ENCODE data around the gene RNPEP.
A peak's percentile ranks its signal among the peaks of the same experiment; 100 is the strongest.

Gene RNPEP

DNA sequence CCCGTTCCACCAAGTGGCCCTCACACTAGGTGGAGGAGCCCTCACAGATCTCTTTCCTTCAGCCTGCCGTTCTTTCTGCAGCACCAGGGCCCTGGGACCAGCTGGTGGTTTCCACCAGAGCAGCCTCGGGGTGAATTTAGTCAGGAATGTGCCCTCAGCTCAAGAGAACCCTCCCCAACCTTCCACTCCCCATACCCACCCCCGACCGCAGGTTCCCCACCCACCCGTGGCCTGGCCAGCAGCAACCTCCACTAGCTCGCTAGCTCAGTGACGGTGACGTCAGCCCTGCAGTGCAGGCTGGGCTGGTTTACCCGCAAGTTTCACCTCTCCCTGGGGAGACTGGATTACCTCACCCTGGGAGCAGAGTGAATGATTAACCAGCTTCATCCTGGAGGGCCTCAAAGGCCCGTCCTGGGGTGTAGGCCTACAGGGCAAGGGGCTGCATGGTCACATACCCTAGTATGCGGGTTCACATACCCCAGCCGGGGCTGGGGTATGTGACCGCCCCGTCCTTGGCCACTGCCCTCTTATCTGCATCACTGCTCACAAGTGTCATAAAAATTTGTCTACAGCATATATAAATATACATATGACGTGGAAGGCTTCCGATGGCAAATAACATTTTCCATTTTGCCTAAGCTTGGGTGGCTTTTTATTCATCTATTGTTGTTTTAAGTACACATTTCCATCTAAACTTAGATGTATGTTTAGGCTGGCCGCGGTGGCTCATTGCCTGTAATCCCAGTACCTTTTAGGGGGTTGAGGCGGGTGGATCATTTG, 52.4 kb downstream of the RNPEP start:
- H3K4me3 ChIP-seq (ENCODE audit: low read depth, low read length), result no peak overlapping the region
- DNase-seq (ENCODE audit: low read depth), result peak; percentile 87
- TF ChIP-seq, protein P1, sequence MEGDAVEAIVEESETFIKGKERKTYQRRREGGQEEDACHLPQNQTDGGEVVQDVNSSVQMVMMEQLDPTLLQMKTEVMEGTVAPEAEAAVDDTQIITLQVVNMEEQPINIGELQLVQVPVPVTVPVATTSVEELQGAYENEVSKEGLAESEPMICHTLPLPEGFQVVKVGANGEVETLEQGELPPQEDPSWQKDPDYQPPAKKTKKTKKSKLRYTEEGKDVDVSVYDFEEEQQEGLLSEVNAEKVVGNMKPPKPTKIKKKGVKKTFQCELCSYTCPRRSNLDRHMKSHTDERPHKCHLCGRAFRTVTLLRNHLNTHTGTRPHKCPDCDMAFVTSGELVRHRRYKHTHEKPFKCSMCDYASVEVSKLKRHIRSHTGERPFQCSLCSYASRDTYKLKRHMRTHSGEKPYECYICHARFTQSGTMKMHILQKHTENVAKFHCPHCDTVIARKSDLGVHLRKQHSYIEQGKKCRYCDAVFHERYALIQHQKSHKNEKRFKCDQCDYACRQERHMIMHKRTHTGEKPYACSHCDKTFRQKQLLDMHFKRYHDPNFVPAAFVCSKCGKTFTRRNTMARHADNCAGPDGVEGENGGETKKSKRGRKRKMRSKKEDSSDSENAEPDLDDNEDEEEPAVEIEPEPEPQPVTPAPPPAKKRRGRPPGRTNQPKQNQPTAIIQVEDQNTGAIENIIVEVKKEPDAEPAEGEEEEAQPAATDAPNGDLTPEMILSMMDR (IDR thresholded peaks at IDR 0.05; ENCODE audit: control insufficient read depth, extremely low read depth, insufficient read depth), result no peak

DNA sequence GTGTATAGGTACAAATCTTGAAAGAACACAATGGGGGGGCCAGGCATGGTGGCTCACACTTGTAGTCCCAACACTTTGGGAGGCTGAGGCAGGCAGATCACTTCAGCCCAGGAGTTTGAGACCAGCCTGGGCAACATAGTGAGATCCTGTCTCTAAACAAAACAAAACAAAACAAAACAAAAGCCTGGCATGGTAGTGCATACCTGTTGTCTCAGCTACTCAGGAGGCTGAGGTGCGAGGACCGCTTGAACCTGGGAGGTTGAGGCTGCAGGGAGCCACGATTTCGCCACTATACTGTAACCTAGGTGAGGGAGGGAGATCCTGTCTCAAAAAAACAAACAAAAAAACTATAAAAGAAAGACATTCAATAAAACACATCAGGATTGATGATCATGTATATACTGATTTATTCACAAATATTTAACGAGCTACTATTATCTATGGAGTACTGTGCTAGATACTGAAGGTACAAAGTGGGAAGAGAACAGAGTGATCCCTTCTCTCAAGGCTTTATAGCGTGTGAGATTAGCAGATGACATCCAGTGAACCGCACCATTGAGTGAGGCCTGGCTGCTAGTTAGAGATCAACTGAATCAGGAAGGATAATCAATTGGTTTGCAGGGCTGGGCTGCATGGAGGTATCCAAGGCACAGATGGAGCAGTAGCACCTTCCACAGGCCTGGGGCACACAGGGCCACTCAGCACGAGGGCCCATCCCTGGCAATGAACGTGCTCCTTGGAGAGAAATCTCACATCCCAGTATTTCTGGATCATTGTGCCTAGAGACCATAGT, 54.3 kb downstream of the RNPEP start:
- DNase-seq (ENCODE audit: low read depth), result no peak
- H3K4me3 ChIP-seq (ENCODE audit: low read depth, low read length), result no peak overlapping the region
- TF ChIP-seq, protein P1 (IDR thresholded peaks at IDR 0.05; ENCODE audit: control insufficient read depth, extremely low read depth, insufficient read depth), result no peak

DNA sequence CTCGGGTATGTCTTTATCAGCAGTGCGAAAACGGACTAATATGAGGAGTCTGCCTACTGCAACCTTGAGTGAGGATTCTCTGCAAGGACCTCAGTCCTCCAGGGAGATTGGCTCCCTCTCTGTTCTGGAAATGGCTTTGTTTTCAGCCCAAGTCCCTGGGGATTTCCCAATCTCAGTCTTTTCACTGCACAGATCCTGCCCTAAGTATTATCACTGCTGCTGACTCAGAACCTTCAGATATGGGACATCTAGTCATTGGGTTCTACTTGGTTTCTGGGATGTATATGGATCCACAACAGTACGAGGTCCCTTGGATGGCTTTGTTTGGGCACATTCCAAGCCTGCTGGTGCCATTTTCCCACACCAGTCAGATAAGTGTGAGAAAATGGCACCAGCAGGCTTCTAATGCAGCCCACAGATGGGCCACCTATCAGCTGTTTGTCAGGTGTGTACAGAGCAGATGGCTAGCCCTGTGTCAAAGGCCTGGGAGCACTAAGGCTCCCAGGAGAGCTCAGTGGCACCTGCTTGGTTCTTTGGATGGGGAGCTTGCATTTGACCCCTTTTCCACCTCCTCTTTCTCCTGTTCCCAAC, 55.4 kb downstream of the RNPEP start:
- H3K4me3 ChIP-seq (ENCODE audit: low read depth, low read length), result no peak overlapping the region
- TF ChIP-seq, protein P1 (IDR thresholded peaks at IDR 0.05; ENCODE audit: control insufficient read depth, extremely low read depth, insufficient read depth), result no peak
- DNase-seq (ENCODE audit: low read depth), result no peak

DNA sequence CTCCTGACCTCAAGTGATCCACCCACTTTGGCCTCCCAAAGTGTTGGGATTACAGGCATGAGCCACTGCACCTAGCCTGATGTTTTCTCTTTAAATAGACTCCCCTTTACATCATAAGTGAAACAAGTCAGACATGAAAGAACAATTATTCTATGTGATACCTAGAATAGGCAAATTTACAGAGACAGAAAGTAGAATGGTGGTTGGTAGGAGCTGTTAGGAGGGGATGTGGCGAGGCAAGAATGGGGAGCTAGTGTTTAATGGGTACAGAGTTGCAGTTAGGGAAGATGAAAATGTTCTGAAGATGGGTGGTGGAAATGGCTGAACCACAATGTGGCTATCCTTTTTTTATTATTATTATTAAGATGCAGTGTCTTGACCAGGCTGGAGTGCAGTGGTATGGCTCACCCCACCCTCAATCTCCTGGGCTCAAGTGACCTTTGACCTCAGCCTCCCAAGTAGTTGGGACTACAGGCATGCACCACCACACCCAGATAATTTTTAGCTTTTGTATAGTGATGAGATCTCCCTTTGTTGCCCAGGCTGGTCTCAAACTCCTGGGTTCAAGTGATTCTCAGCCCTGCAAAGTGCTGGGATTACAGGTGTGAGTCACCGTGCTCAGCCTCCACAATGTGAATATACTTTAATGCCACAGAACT, 56.4 kb downstream of the RNPEP start:
- no peak for DNase-seq (ENCODE audit: low read depth)
- H3K4me3 ChIP-seq (ENCODE audit: low read depth, low read length), result no peak overlapping the region
- TF ChIP-seq, protein P1 (IDR thresholded peaks at IDR 0.05; ENCODE audit: control insufficient read depth, extremely low read depth, insufficient read depth), result no peak

DNA sequence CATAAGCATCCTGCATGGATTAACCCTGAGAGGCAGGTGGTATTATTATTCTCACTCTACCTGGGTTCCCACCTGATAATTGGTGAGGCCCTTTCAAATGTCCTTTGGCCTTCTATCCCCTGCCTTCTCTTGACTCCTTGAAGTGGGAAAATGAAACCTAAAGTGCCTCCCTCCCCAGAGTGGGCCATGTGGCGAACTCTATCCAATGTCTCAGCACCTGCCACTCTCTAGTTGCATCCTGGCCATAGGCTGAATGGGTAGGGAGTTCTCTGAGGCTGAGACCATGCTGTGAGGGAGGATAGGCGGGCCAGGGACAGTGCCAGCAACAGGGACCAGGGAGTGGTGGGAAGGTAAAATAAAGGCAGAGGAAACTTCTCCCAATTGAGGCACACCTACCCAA, 63.3 kb downstream of the RNPEP start:
- DNase-seq (ENCODE audit: low read depth), result no peak
- TF ChIP-seq, protein P1 (IDR thresholded peaks at IDR 0.05; ENCODE audit: control insufficient read depth, extremely low read depth, insufficient read depth), result no peak

DNA sequence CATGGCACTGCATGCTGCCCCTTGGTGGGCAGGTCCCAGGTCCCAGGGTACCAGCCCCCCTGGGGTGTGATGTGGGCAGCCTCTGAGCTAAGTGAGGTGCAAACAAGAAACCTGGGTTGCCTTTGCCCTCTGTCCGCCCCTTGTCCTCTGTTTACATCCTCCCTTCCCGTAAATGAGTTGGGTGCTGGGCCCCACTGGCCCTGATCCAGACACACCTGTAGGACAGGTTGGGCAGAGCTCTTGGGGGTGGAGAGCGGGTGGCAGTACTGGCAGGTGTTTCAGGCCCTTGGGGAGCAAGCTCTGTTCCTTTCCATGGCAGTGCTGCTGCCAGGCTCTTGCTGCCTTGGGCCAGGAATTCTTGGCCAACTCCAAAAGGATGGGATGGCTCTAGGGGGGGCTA, 63.8 kb downstream of the RNPEP start:
- no peak overlapping the region for H3K4me3 ChIP-seq (ENCODE audit: low read depth, low read length)
- TF ChIP-seq, protein P1 (IDR thresholded peaks at IDR 0.05; ENCODE audit: control insufficient read depth, extremely low read depth, insufficient read depth), result no peak
- DNase-seq (ENCODE audit: low read depth), result peak; percentile 88

More for the DNA sequence above, 63.3 kb downstream of the RNPEP start:
- no peak overlapping the region for H3K4me3 ChIP-seq (ENCODE audit: low read depth, low read length)

All from LNCaP clone FGC (cell line).